ENCODE measurements around the gene MINDY4.

DNA sequence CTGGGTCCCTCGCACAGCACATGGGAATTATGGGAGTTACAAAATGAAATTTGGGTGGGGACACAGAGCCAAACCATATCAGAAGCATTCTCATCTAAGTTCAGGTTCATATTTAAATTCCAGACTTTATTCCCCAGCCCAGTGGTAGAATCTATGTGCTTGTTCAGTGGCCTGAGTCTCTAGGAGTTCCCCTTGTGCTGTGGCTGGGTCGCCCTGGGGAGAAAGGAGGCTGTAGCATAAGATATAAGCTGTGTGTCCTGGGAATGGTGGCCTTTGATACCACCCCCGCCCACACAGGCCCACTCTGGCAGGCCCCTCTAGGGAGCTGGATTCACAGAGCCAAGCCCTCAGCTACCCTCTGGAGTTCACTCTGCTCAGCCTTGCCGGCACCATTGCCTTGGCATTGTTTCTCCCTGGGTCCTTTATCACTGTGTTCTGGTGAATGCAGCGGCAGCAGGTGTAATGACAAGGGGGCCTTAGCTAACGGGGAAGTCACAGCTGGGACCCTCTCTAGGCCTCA lies 64.2 kb downstream of the MINDY4 start:
- TF ChIP-seq, protein P1, sequence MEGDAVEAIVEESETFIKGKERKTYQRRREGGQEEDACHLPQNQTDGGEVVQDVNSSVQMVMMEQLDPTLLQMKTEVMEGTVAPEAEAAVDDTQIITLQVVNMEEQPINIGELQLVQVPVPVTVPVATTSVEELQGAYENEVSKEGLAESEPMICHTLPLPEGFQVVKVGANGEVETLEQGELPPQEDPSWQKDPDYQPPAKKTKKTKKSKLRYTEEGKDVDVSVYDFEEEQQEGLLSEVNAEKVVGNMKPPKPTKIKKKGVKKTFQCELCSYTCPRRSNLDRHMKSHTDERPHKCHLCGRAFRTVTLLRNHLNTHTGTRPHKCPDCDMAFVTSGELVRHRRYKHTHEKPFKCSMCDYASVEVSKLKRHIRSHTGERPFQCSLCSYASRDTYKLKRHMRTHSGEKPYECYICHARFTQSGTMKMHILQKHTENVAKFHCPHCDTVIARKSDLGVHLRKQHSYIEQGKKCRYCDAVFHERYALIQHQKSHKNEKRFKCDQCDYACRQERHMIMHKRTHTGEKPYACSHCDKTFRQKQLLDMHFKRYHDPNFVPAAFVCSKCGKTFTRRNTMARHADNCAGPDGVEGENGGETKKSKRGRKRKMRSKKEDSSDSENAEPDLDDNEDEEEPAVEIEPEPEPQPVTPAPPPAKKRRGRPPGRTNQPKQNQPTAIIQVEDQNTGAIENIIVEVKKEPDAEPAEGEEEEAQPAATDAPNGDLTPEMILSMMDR (IDR thresholded peaks at IDR 0.05; ENCODE audit: insufficient read depth, low read length, poor library complexity, severe bottlenecking) = no peak
- TF ChIP-seq EZH2phosphoT487 (conservative IDR thresholded peaks at IDR 0.05; ENCODE audit: low read length) = no peak

Measured in SU-DHL-6 (cell line).